ENCODE results near the gene PNPLA7. TPM values are rescaled to one million over a fixed set of nuclear protein-coding genes. Genes with fewer than 3 reads are reported as not detected.

The PNPLA7 gene
- polyA plus RNA-seq, 1 of the 3 experiments (the other 2 are of a cell fraction) = 0.99 TPM

- ChIA-PET CTCF (interaction anchor here (1.1 kb wide), 1 partner anchor 71 kb away, joined by 3 read pairs; no protein-coding TSS in a partner anchor), POLR2A (no interaction called here)
- H3K79me2 ChIP-seq (ENCODE audit: insufficient read depth) = no peaks in the 10 kb centered on the region
- H3K27ac ChIP-seq (ENCODE audit: low read depth in 2 of 2, low read length in 1 of 2) = no peak overlapping the region
- no peaks in the 10 kb centered on the region for H3K4me1 ChIP-seq (ENCODE audit: control insufficient read depth in 1 of 2, insufficient read depth in 2 of 2, low read depth in 1 of 2, low read length in 1 of 2)
- no peak overlapping the region for H3K4me2 ChIP-seq
- no peaks in the 10 kb centered on the region for H3K36me3 ChIP-seq (replicated peaks in 1 of 2; ENCODE audit: control insufficient read depth in 1 of 2, insufficient read depth in 2 of 2, low read length in 1 of 2)
- H3K27me3 ChIP-seq (ENCODE audit: insufficient read depth) = no peaks in the 10 kb centered on the region
- no peak overlapping the region for H2AFZ ChIP-seq (ENCODE audit: low read depth)
- 93% methylated on average over 6 of the region's 10 CpGs for WGBS (ENCODE audit: low lambda C conversion rate)
- H3K9ac ChIP-seq = no peak overlapping the region
- DNase-seq = no peak
- no peaks in the 10 kb centered on the region for H3F3A ChIP-seq (replicated peaks; ENCODE audit: insufficient read depth)
- no peaks in the 10 kb centered on the region for H3K9me3 ChIP-seq
- H4K20me1 ChIP-seq (ENCODE audit: insufficient read depth) = no peaks in the 10 kb centered on the region
- TF ChIP-seq GABPA (IDR thresholded peaks at IDR 0.05; ENCODE audit: low read depth) (no peak), POLR2AphosphoS5 (IDR thresholded peaks at IDR 0.05; ENCODE audit: low read depth, low read length) (no peak), RFX5 (IDR thresholded peaks at IDR 0.05; ENCODE audit: low read length) (no peak), NRF1 (IDR thresholded peaks at IDR 0.05; ENCODE audit: low read depth, low read length) (no peak), RXRA (IDR thresholded peaks at IDR 0.05; ENCODE audit: borderline replicate concordance, low read depth) (no peak), FOSL2 (IDR thresholded peaks at IDR 0.05; ENCODE audit: borderline replicate concordance, low read depth) (no peak), RAD21 (IDR thresholded peaks at IDR 0.05; ENCODE audit: low read length) (no peak), SIN3A (IDR thresholded peaks at IDR 0.05; ENCODE audit: borderline replicate concordance, low read depth, low read length) (no peak)
- no peak overlapping the region for H3K4me3 ChIP-seq (ENCODE audit: low read depth in 2 of 2, low read length in 1 of 2)
- H3K9me2 ChIP-seq = no peaks in the 10 kb centered on the region
These were observed 33.9 kb downstream of the PNPLA7 start for GRCh38 chr9:137516144-137516917.

DNA sequence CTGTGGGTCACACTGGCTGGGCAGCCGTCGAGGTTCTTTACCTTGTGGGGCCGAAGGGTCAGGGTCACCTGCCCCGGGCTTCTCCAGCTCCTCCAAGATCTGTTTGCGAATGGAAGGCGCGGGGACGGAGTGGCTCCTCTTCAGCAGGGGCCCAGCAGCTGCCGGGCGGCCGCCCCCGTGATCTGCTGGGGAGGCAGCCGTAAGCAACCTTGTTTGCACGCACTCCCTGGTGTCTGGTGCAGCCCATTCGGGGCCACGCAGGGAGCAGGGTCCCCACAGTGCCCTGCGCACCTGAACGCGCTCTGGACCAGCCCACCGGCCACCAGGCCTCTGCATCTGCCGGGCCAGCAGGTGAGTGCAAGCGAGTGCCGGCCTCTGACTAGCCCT, 34.9 kb downstream of the PNPLA7 start:
- WGBS (ENCODE audit: low lambda C conversion rate) = 87% methylated on average over 5 of the region's 23 CpGs
- no peaks in the 10 kb centered on the region for H4K20me1 ChIP-seq (ENCODE audit: insufficient read depth)
- H3K27ac ChIP-seq (ENCODE audit: low read depth in 2 of 2, low read length in 1 of 2) = no peak overlapping the region
- no peaks in the 10 kb centered on the region for H3K27me3 ChIP-seq (ENCODE audit: insufficient read depth)
- H3K9ac ChIP-seq = no peak overlapping the region
- ChIA-PET CTCF (interaction anchor here (0.6 to 1.1 kb wide), 2 partner anchors 10 to 70 kb away, joined by 3 read pairs; no protein-coding TSS in a partner anchor), POLR2A (no interaction called here)
- no peak overlapping the region for H3K4me2 ChIP-seq
- H3K4me3 ChIP-seq (ENCODE audit: low read depth in 2 of 2, low read length in 1 of 2) = no peak overlapping the region
- H3K9me2 ChIP-seq = no peaks in the 10 kb centered on the region
- H2AFZ ChIP-seq (ENCODE audit: low read depth) = no peak overlapping the region
- H3K9me3 ChIP-seq = no peaks in the 10 kb centered on the region
- no peak for TF ChIP-seq IRF3 (IDR thresholded peaks at IDR 0.05; ENCODE audit: low read depth, low read length)
- no peak for TF ChIP-seq GATA2 (CRISPR knock-in tag; IDR thresholded peaks at IDR 0.05)
- TF ChIP-seq, protein P1, sequence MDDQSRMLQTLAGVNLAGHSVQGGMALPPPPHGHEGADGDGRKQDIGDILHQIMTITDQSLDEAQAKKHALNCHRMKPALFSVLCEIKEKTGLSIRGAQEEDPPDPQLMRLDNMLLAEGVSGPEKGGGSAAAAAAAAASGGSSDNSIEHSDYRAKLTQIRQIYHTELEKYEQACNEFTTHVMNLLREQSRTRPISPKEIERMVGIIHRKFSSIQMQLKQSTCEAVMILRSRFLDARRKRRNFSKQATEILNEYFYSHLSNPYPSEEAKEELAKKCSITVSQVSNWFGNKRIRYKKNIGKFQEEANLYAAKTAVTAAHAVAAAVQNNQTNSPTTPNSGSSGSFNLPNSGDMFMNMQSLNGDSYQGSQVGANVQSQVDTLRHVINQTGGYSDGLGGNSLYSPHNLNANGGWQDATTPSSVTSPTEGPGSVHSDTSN (IDR thresholded peaks at IDR 0.05) = no peak
- no peak for TF ChIP-seq TAF1 (IDR thresholded peaks at IDR 0.05; ENCODE audit: borderline replicate concordance, low read depth, low read length)
- TF ChIP-seq EP300 (IDR thresholded peaks at IDR 0.05; ENCODE audit: borderline replicate concordance in 1 of 2, low read depth in 1 of 2, low read length in 1 of 2) = no peak
- no peak for TF ChIP-seq FOXJ3 (CRISPR knock-in tag; IDR thresholded peaks at IDR 0.05)
- no peak for TF ChIP-seq MXI1 (IDR thresholded peaks at IDR 0.05; ENCODE audit: low read depth, low read length)
- no peak for TF ChIP-seq RAD21 (IDR thresholded peaks at IDR 0.05; ENCODE audit: low read length)
- no peak for TF ChIP-seq NRF1 (IDR thresholded peaks at IDR 0.05; ENCODE audit: low read depth, low read length)
- TF ChIP-seq, protein P2, sequence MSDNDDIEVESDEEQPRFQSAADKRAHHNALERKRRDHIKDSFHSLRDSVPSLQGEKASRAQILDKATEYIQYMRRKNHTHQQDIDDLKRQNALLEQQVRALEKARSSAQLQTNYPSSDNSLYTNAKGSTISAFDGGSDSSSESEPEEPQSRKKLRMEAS (IDR thresholded peaks at IDR 0.05; ENCODE audit: low read depth) = no peak
- TF ChIP-seq FOSL2 (IDR thresholded peaks at IDR 0.05; ENCODE audit: borderline replicate concordance, low read depth) = no peak
- no peak for TF ChIP-seq TCF12 (IDR thresholded peaks at IDR 0.05)
- TF ChIP-seq, protein P3, sequence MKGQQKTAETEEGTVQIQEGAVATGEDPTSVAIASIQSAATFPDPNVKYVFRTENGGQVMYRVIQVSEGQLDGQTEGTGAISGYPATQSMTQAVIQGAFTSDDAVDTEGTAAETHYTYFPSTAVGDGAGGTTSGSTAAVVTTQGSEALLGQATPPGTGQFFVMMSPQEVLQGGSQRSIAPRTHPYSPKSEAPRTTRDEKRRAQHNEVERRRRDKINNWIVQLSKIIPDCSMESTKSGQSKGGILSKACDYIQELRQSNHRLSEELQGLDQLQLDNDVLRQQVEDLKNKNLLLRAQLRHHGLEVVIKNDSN (IDR thresholded peaks at IDR 0.05; ENCODE audit: borderline replicate concordance, low read depth) = no peak
- TF ChIP-seq, protein P4, sequence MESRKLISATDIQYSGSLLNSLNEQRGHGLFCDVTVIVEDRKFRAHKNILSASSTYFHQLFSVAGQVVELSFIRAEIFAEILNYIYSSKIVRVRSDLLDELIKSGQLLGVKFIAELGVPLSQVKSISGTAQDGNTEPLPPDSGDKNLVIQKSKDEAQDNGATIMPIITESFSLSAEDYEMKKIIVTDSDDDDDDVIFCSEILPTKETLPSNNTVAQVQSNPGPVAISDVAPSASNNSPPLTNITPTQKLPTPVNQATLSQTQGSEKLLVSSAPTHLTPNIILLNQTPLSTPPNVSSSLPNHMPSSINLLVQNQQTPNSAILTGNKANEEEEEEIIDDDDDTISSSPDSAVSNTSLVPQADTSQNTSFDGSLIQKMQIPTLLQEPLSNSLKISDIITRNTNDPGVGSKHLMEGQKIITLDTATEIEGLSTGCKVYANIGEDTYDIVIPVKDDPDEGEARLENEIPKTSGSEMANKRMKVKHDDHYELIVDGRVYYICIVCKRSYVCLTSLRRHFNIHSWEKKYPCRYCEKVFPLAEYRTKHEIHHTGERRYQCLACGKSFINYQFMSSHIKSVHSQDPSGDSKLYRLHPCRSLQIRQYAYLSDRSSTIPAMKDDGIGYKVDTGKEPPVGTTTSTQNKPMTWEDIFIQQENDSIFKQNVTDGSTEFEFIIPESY (IDR thresholded peaks at IDR 0.05; ENCODE audit: borderline replicate concordance, low read depth) = no peak
- no peak for TF ChIP-seq ELF1 (IDR thresholded peaks at IDR 0.05)
- TF ChIP-seq RCOR1 (IDR thresholded peaks at IDR 0.05; ENCODE audit: low read length) = no peak
- no peak for TF ChIP-seq EZH2phosphoT487 (IDR thresholded peaks at IDR 0.05; ENCODE audit: borderline replicate concordance, low read depth)
- H3K79me2 ChIP-seq (ENCODE audit: insufficient read depth) = no peaks in the 10 kb centered on the region
- DNase-seq = no peak
- no peaks in the 10 kb centered on the region for H3K36me3 ChIP-seq (replicated peaks in 1 of 2; ENCODE audit: control insufficient read depth in 1 of 2, insufficient read depth in 2 of 2, low read length in 1 of 2)
- H3F3A ChIP-seq (replicated peaks; ENCODE audit: insufficient read depth) = no peaks in the 10 kb centered on the region
- no peaks in the 10 kb centered on the region for H3K4me1 ChIP-seq (ENCODE audit: control insufficient read depth in 1 of 2, insufficient read depth in 2 of 2, low read depth in 1 of 2, low read length in 1 of 2)

Measured in SK-N-SH (cell line).